Hepatocyte (in vitro differentiated cells): Measurements from ENCODE around the gene HSD11B1.

Source experiments
- CTCF ChIP-seq: fragments of 200-600 bp; sonication (generic); IDR thresholded peaks from 2 replicates; pipeline ENCODE4 v1.5.1; 2016; ENCODE audit warnings: antibody characterized with exemption, mild to moderate bottlenecking; ENCODE audit not compliant: poor library complexity
- EZH2 ChIP-seq: fragments of 200-600 bp; sonication (generic); IDR thresholded peaks from 2 replicates; pipeline ENCODE4 v1.6.1; 2016; ENCODE audit warnings: antibody characterized with exemption, mild to moderate bottlenecking, borderline replicate concordance

GRCh38 chr1:209715314-209715713, 10.7 kb downstream of the HSD11B1 start:
- TF ChIP-seq CTCF (no peak), EZH2 (no peak)
